Hair follicular keratinocyte (primary cell): Measurements from ENCODE around the gene PFDN4. TPM values are rescaled to one million over a fixed set of nuclear protein-coding genes. Genes with fewer than 3 reads are reported as not detected.

Experiments
- total RNA-seq: library from RNA; depleted of rRNA; stranded (reverse); fragments of >200 nt; gene quantifications from 2 replicates; pipeline ENCODE4 v1.2.3, GENCODE V29; 2015

The PFDN4 gene, protein sequence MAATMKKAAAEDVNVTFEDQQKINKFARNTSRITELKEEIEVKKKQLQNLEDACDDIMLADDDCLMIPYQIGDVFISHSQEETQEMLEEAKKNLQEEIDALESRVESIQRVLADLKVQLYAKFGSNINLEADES
- 71.7 and 74.6 TPM in 2 replicates for total RNA-seq

DNA sequence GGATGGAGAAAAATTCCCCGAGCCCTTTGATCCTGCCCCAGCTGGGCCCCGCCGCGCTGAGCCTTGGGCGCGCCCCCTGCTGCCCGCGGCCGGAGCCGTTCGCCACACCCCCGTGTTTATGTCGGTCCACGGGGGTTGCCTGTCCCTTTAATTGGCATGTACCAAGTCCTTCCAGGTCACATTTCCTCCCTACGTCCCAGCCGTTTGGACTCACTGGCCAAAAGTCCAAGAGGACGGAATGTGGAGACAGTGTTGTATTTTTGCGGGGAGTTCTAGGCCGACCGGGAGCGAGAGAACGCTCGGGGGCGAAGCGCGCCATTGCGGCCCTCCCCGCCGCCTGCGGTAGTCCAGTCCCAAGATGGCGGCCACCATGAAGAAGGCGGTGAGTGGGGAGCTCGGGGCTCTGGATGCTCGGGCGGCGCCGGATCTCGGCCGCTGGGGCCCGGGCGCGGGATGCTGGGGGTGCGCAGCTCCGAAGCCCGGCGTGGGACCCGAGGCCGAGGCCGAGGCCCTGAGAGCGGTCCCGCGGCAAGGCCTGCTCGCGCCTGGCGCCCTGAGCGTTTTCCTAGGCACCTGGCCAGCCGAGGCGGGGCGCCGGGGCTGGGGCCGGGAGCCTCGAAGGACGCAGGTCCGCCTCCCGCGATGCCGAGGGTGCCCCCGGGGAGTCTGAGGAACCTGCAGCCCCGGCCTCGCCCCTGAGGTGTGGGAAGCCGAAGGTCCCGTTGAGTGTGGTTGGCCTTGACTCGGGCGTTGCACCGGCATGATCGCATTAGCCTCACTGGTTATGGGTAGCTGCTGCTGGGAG is at the start of gene PFDN4:
PFDN4 (plus strand) TSS at position 345 of the 805 bp plus-strand sequence; CDS start at position 359, 14 bp downstream.

DNA sequence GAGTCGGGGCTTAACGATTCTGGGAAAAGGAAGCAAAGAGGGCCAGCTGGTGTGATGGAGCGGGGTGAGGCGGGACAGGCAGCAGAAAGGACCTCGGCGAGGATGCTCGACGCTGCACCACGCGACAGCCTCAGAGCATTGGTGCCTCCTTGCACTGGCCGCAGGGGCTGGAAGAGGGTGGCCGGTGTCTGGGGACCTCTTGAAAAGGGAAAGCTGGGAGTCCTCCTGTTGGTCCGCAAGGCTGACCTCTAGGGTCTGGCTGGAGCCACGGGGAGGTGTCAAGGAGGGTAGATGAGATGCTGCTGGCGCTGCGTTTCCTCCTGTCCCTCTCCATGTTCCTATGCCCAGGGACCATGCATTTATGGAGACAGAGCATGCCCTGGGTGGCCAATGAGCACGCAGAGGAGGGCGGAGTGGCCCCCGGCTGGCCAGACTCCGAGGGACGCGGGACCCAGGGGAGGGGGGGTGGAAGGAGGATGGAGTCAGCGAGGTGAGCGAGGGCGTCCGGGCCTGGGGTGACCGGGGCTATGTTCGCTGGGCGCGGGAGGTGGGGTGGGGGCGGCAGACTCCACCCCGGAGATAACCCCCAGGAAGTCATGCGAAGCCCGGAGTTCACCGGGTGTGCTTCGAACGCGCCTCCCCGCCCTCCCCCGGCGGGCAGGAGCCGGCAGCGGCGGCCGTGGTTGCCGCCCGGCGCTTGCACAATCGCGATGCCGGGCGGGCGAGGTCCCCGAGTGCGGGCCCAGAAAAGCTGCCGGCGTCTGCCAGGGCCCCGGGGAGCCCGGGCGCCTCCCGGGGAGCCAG is 34.0 kb upstream of the PFDN4 start, which contains the start of gene CYP24A1:
CYP24A1 (minus strand) TSS at position 334 of the 804 bp plus-strand sequence. CDS start 407 bp downstream, outside the sequence.

Other genes starting within 250 kb of the PFDN4 start
- not detected in 2 replicates for gene BCAS1, start 137.5 kb upstream of the PFDN4 start, total RNA-seq
- gene CYP24A1, start 34.1 kb upstream of the PFDN4 start, total RNA-seq = 2.6 and 5.7 TPM in 2 replicates